ENCODE measurements around the gene TFR2. TPM values are rescaled to one million over a fixed set of nuclear protein-coding genes. Genes with fewer than 3 reads are reported as not detected.

TFR2 gene
- total RNA-seq, 1 donor from 2014 or later, result 0.29 TPM

GRCh38 chr7:100614308-100614861, 27.0 kb downstream of the TFR2 start:
- DNase-seq (ENCODE audit: extremely low read depth, low read depth, low spot score), result no peak

- no peak for DNase-seq (ENCODE audit: extremely low read depth, low read depth, low spot score)
Observed at GRCh38 chr7:100613412-100614175, 27.8 kb downstream of the TFR2 start.

GRCh38 chr7:100612730-100613390, 28.5 kb downstream of the TFR2 start:
- no peak for DNase-seq (ENCODE audit: extremely low read depth, low read depth, low spot score)

- peak; percentile 98 for DNase-seq (ENCODE audit: extremely low read depth, low read depth, low spot score)
Observed at GRCh38 chr7:100611983-100612729, 29.2 kb downstream of the TFR2 start, which contains the start of gene MOSPD3. Gene MOSPD3, plus strand, starts transcription at chr7:100612540. Its CDS starts 252 bp downstream, at chr7:100612792.

GRCh38 chr7:100609958-100610357, 31.4 kb downstream of the TFR2 start:
- no peak for DNase-seq (ENCODE audit: extremely low read depth, low read depth, low spot score)

- DNase-seq (ENCODE audit: extremely low read depth, low read depth, low spot score), result no peak
Observed at GRCh38 chr7:100607111-100607510, 34.2 kb downstream of the TFR2 start.

GRCh38 chr7:100606313-100606712, 35.0 kb downstream of the TFR2 start:
- DNase-seq (ENCODE audit: extremely low read depth, low read depth, low spot score), result no peak

- DNase-seq (ENCODE audit: extremely low read depth, low read depth, low spot score), result no peak
Observed at GRCh38 chr7:100604976-100605911, 36.1 kb downstream of the TFR2 start.

- DNase-seq (ENCODE audit: extremely low read depth, low read depth, low spot score), result no peak
Observed at GRCh38 chr7:100604028-100604975, 37.0 kb downstream of the TFR2 start.

GRCh38 chr7:100603726-100604027, 37.7 kb downstream of the TFR2 start:
- no peak for DNase-seq (ENCODE audit: extremely low read depth, low read depth, low spot score)

- DNase-seq (ENCODE audit: extremely low read depth, low read depth, low spot score), result no peak
Observed at GRCh38 chr7:100602889-100603725, 38.2 kb downstream of the TFR2 start.

- no peak for DNase-seq (ENCODE audit: extremely low read depth, low read depth, low spot score)
Observed at GRCh38 chr7:100600730-100601038, 40.7 kb downstream of the TFR2 start.

GRCh38 chr7:100599911-100600729, 41.2 kb downstream of the TFR2 start:
- DNase-seq (ENCODE audit: extremely low read depth, low read depth, low spot score), result no peak

GRCh38 chr7:100598425-100598824, 42.9 kb downstream of the TFR2 start:
- DNase-seq (ENCODE audit: extremely low read depth, low read depth, low spot score), result no peak

GRCh38 chr7:100595188-100595587, 46.2 kb downstream of the TFR2 start:
- no peak for DNase-seq (ENCODE audit: extremely low read depth, low read depth, low spot score)

- no peak for DNase-seq (ENCODE audit: extremely low read depth, low read depth, low spot score)
Observed at GRCh38 chr7:100591596-100591995, 49.8 kb downstream of the TFR2 start.

- DNase-seq (ENCODE audit: extremely low read depth, low read depth, low spot score), result no peak
Observed at GRCh38 chr7:100590077-100590737, 51.1 kb downstream of the TFR2 start.

Data from glomerular endothelial cell (primary cell).